Activated naive CD4-positive, alpha-beta T cell (primary cell): Measurements from ENCODE around the gene SLC4A9.
A peak's percentile ranks its signal among the peaks of the same experiment; 100 is the strongest.

Experiments
- DNase-seq, 4 experiments: peaks; one replicate each; lab custom pipeline; 2025; lab: John Stamatoyannopoulos, UW

SLC4A9 gene

DNA sequence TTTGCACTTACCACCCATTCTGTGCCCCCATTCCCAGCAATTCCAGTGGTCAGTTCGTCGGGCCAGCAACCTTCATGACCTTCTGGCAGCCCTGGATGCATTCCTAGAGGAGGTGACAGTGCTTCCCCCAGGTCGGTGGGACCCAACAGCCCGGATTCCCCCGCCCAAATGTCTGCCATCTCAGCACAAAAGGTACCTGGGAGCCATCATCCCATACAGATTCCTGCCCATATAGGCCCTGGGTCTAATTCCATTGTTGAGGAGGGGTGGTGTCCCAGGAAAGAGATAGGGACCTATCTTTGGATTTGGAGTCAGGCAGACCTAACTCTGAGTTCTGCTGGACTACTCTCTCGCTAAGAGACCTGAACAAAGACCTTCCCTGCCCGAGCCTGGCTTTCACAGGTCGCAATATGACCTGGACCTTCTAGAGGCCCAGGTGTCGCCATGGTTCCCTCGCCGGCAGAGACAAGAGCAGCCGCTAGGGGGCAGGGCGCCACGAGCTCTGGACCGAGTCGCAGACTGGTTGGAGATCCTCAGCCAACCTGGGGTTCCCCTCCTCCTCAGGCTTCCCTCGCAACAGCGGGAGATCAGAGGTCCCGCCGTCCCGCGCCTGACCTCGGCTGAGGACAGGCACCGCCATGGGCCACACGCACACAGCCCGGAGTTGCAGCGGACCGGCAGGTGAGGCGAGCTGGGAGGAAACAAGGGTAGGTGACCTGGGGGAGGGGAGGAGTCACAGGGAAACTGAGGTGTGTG lies 3.1 kb downstream of the SLC4A9 start:
- peak; percentile 75 to 80 (median 78) for DNase-seq

- DNase-seq = no peak
Measured at GRCh38 chr5:140363631-140364471, 3.9 kb downstream of the SLC4A9 start.

DNA sequence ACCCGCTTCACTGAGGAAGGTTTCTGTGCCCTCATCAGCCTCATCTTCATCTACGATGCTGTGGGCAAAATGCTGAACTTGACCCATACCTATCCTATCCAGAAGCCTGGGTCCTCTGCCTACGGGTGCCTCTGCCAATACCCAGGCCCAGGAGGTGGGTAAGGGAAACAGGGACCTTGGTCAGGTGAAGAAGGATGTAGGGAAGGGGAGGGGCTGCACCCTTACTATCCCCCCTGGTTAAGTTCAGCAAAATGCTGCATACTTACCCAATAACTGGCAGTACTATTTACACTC lies 4.4 kb downstream of the SLC4A9 start:
- no peak for DNase-seq

DNA sequence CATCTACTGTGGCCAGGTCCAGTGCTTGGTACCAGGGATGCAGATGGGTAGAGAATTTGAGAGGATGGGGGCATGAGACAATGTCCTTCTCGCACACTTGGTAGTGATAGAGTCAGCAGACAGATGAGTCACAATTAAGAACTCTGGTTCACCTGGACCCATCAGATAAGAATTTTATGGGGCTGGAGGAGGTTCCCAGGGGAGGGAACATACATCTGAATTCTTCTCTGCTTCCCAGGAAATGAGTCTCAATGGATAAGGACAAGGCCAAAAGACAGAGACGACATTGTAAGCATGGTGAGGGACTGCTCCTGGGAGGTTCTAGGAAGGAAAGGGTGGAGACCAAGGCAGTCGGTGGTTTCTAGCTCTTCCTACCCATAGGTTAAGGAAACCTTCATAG lies 5.3 kb downstream of the SLC4A9 start:
- no peak for DNase-seq

- no peak for DNase-seq
Measured at GRCh38 chr5:140365941-140366340, 5.9 kb downstream of the SLC4A9 start.

DNA sequence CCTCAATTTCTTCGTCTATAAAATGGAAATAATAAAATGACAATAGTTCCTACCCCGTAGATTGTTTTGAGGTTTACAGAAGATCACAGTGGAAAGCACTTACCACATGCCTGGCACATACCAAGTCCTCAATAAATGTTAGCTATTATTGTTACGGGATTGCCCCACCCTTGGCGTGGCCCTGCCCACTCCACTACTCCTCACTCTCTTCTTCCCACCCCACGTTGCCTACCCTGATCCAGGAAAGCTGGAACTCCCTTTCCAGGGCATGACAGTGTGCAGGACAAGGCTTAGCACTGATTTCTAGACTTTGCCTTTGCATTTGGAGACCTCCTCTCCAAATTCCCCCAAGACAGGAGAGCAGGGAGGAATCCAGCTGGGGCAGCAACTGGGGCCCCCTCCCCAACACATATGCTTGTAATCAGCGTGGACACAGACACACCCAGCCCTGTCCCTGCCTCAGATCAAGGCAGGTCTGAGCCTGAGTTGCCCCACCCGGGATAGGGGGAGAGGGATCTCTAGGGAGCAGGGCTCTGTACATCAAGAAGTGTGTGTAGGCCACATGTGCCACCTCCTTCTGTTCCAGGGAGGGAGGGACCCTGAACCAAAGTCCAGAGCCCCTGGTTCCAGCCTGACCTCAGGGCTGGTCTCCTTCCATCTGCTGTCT lies 6.7 kb downstream of the SLC4A9 start:
- no peak for DNase-seq

DNA sequence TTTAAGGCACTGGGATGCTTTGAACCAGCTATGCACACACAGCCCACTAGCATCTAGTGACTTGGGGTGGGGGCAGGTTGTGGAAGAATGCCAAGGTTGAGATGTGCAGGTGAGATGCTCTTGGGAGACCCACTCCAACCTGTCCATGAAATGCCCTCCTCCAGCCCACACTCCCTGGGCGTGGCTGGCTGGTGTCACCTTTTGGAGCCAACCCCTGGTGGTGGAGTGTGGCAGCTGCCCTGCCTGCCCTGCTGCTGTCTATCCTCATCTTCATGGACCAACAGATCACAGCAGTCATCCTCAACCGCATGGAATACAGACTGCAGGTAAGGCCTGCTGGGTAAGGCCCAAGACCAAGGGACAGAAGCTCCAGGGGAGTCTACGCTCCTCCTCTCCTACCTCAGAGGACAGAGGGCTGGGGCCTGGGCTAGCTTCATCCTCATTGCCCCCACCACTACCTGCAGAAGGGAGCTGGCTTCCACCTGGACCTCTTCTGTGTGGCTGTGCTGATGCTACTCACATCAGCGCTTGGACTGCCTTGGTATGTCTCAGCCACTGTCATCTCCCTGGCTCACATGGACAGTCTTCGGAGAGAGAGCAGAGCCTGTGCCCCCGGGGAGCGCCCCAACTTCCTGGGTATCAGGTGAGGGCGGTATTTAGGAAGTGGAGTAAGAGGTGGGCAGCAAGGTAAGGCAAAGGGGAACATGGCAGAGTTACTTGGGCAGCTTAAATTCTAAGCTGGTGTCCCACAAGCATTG lies 7.4 kb downstream of the SLC4A9 start:
- DNase-seq = no peak

DNA sequence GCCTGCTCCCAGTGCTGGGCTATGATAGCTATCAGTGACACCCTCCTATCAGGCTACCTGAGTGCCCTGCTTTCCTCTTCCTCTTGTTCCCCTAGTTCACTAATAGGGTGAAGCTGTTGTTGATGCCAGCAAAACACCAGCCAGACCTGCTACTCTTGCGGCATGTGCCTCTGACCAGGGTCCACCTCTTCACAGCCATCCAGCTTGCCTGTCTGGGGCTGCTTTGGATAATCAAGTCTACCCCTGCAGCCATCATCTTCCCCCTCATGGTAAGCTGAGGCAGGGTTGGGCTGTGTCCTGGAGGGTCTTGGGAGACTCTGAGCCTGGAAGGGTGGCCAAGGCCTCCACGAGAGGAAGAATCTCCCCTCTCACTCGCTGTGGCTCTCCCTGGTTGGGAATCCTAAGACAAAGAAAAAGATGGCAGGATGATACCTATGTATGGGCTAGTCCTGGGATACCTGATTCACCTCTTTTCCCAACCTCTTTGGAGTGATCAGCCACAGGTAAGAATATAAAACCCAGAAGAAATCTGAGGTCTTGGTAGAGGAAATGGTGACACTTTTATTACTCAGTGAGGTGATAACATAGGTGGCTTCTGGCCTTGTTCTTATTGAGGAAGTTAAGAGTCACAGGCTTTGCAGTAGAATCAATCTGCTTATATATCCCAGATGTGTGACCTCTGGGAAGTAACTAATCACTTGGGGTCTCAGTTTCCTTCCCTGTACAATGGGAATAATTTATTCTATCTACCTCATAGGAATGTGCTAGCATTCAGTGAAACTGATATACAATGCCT lies 11.6 kb downstream of the SLC4A9 start:
- DNase-seq = no peak

- DNase-seq = peak in 1 of 4 experiments; percentile 5
Measured at GRCh38 chr5:140372971-140373487, 13.0 kb downstream of the SLC4A9 start.

- no peak for DNase-seq
Measured at GRCh38 chr5:140381351-140381750, 21.4 kb downstream of the SLC4A9 start.

GRCh38 chr5:140381972-140382371 lies 22.0 kb downstream of the SLC4A9 start:
- DNase-seq = no peak

- no peak for DNase-seq
Measured at GRCh38 chr5:140382866-140383265, 22.9 kb downstream of the SLC4A9 start.

GRCh38 chr5:140383300-140383699 lies 23.3 kb downstream of the SLC4A9 start:
- no peak for DNase-seq

GRCh38 chr5:140388052-140388451 lies 28.1 kb downstream of the SLC4A9 start:
- DNase-seq = no peak

DNA sequence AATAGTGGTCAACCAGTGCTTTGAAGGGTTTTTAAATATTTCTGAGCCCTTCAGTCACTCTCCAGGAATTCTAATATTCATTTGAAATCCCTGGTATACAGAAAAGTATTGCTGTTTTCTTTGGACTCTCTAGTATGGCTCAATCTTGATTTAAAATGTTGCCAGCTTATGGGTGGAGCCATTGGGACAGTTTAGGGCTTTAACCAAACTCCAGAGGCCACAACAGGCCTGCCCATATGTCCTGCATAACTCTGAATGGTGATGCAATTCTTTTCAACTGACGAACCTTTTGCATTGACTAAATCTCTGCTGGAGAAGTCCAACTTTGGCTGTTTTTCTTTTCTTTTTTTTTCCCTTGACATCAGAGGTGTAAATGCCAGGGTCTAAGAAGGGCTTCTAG lies 31.3 kb downstream of the SLC4A9 start:
- no peak for DNase-seq

GRCh38 chr5:140391732-140392131 lies 31.7 kb downstream of the SLC4A9 start:
- DNase-seq = no peak

GRCh38 chr5:140393738-140394137 lies 33.7 kb downstream of the SLC4A9 start:
- no peak for DNase-seq

DNA sequence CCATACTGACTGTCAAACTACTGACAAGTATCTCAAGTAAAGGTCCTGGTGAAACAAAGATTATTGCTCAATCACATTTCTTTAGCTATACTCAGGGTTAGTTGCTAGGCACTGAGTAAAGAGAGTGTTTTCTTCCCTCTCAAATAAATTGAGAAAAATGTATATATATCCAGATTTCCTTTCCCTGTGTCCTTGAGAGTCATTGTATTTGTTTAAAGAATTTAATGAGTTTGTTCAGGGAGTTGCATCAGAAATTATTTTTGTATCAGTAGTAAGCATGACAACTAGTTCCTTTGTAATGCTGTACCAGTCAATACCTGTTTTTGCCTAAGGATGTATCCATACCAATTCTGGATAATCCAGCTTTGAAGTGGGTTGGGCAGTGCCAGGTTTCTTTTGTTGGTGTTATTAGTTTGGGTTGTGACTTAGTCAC lies 38.4 kb downstream of the SLC4A9 start:
- no peak for DNase-seq

DNA sequence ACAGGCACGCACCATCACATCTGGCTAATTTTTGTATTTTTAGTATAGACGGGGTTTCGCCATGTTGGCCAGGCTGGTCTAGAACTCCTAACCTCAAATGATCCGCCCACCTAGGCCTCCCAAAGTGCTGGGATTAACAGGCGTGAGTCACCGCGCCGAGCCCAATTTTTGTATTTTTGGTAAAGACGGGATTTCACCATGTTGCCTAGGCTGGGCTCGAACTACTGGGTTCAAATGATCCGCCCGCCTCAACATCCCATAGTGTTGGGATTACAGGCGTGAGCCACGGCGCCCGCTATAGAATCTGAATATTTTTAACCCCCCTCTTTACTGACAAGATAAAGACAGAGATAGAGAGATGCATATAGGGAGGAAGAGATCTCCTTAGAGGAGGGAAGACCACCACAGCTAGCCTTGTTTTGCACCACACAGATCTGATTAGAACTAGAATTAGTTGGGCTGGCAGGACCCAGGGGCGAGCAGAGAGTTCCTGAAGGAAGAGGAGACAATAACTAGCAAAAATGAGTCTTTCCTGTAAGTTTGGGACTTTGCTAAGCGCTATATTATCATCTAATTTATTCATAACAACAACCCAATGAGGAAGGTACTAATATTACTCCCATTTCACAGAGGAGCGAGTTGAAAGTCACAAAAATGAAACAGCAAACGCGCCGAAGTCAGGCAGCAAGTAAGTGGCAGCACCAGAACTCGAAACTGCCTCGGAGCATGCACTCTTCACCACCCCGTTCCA lies 40.2 kb downstream of the SLC4A9 start:
- no peak for DNase-seq

DNA sequence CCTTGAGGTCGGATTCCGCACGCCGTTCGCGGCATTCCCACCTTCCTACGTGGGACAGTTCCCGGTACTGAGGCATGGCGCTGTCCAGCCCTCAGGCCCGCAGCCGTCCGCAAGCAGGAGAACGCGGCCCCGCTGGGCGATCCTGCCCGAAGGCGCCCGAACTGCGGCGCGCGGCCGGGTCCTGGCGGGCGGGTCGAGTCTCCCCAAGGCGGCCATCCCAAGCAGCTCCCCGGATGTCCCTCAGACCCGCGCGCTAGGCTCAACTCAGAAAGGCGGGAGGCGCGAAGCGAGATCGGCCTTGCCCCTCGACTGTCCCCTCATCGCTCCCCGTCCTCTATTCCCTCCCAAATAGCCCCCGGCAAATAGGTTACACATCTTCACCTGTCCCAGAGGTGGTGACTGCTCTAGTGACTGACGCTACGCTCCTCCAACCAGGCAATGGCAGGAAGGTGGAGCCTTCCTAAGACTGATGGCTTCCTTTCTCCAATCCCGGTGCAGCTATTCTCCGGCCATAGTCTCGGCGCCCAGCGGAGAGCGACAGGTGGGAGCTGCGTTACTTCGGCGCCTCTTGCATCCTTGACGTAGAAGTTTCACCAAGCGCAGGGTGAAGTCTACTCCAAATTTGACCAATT lies 40.9 kb downstream of the SLC4A9 start:
- DNase-seq = peak; percentile 71 to 81 (median 74)
